AG04450 (cell line): Measurements from ENCODE around the gene HECTD4. TPM values are rescaled to one million over a fixed set of nuclear protein-coding genes. Genes with fewer than 3 reads are reported as not detected.

ENCODE experiments used
- CTCF ChIA-PET: fragments of 300-600, 350-600 bp; formaldehyde crosslinking; extraction: SDS; loops from one replicate; lab custom pipeline; 2022; ENCODE audit warnings: antibody characterized with exemption, inconsistent platforms; lab: Charles Lee
- POLR2A ChIA-PET: fragments of 350-600 bp; formaldehyde crosslinking; extraction: SDS; loops from one replicate; lab custom pipeline; 2021; ENCODE audit warnings: antibody characterized with exemption, inconsistent platforms; lab: Yijun Ruan, JAX
- DNase-seq: peaks from one replicate; pipeline ENCODE4 v3.0.0-alpha.2; 2011; ENCODE audit warnings: low read depth, low spot score
- H3K27ac ChIP-seq: one replicate; pipeline ENCODE4 v1.5.1; 2012; ENCODE audit warnings: low read depth, low read length, control low read depth
- H3K27me3 ChIP-seq: one replicate; pipeline ENCODE4 v1.6.0; 2012; ENCODE audit warnings: low read length; ENCODE audit not compliant: control insufficient read depth, insufficient read depth
- H3K4me3 ChIP-seq: 2 replicates; pipeline ENCODE4 v1.5.1; 2011; ENCODE audit warnings: mild to moderate bottlenecking, low read depth, low read length, control low read depth
- H3K9me3 ChIP-seq: 2 replicates; pipeline ENCODE4 v1.5.1; 2012; ENCODE audit warnings: low read length; ENCODE audit not compliant: control insufficient read depth, insufficient read depth
- CTCF ChIP-seq: IDR thresholded peaks from 2 replicates; pipeline ENCODE4 v1.5.1; 2011; ENCODE audit warnings: low read depth, low read length, control low read depth, inconsistent platforms
- polyA plus RNA-seq: library from polyadenylated mRNA; depleted of rRNA; stranded (reverse); fragments of >200 nt; gene quantifications from 2 replicates; pipeline ENCODE4 v1.2.3, GENCODE V29; 2011

Gene HECTD4
- polyA plus RNA-seq, 1 experiment: 8.6 TPM

- H3K27ac ChIP-seq: no peak overlapping the region
- POLR2A ChIA-PET: no interaction called here
- no peak for DNase-seq
- H3K9me3 ChIP-seq: no peaks in the 10 kb centered on the region
- H3K4me3 ChIP-seq: no peak overlapping the region
- CTCF ChIA-PET: no interaction called here
- no peaks in the 10 kb centered on the region for H3K27me3 ChIP-seq
- TF ChIP-seq CTCF: no peak
Observed at GRCh38 chr12:112297188-112297587, 85.0 kb downstream of the HECTD4 start.

GRCh38 chr12:112296183-112296582, 86.0 kb downstream of the HECTD4 start:
- Histone ChIP-seq H3K27ac (no peak overlapping the region), H3K27me3 (no peaks in the 10 kb centered on the region), H3K4me3 (no peak overlapping the region), H3K9me3 (no peaks in the 10 kb centered on the region)
- no peak for DNase-seq
- POLR2A ChIA-PET: no interaction called here
- CTCF ChIA-PET: no interaction called here
- TF ChIP-seq CTCF: no peak

- ChIA-PET CTCF (interaction anchor here (0.7 to 2.1 kb wide), 2 partner anchors 14 to 92 kb away, joined by 3 to 14 read pairs; no protein-coding TSS in a partner anchor), POLR2A (no interaction called here)
- TF ChIP-seq CTCF: peak; percentile 35
- H3K27me3 ChIP-seq: no peaks in the 10 kb centered on the region
- no peak overlapping the region for H3K27ac ChIP-seq
- no peaks in the 10 kb centered on the region; the same call in 1 of the 2 replicates for H3K9me3 ChIP-seq
- H3K4me3 ChIP-seq: no peak overlapping the region
- DNase-seq: no peak
Observed at GRCh38 chr12:112294793-112295192, 87.4 kb downstream of the HECTD4 start.

GRCh38 chr12:112288638-112289037, 93.6 kb downstream of the HECTD4 start:
- no peaks in the 10 kb centered on the region for H3K27me3 ChIP-seq
- no peak overlapping the region for H3K27ac ChIP-seq
- peaks cover 6% of the 10 kb centered on the region for H3K9me3 ChIP-seq
- CTCF ChIA-PET: interaction anchor here (0.5 to 1.3 kb wide), 3 partner anchors 91 to 344 kb away, joined by 3 read pairs; no protein-coding TSS in a partner anchor
- H3K4me3 ChIP-seq: no peak overlapping the region
- TF ChIP-seq CTCF: no peak
- no peak for DNase-seq
- POLR2A ChIA-PET: no interaction called here

GRCh38 chr12:112285600-112286401, 96.4 kb downstream of the HECTD4 start:
- H3K27ac ChIP-seq: no peak overlapping the region
- no peak overlapping the region for H3K4me3 ChIP-seq
- H3K9me3 ChIP-seq: peaks cover 6% of the 10 kb centered on the region
- no peak for DNase-seq
- no peaks in the 10 kb centered on the region for H3K27me3 ChIP-seq
- ChIA-PET POLR2A (no interaction called here), CTCF (no interaction called here)
- TF ChIP-seq CTCF: no peak
